Measurements from ENCODE around the gene SLC35E4. TPM values are rescaled to one million over a fixed set of nuclear protein-coding genes. Genes with fewer than 3 reads are reported as not detected.

Gene SLC35E4
- total and polyA plus RNA-seq, 3 donors from 2014 or later, result 11.6 to 35.9 (median 11.6) TPM

GRCh38 chr22:30640361-30640760, 4.8 kb downstream of the SLC35E4 start:
- Histone ChIP-seq H3K9me3 (no peaks in the 10 kb centered on the region), H3K36me3 (ENCODE audit: low read depth, missing control alignments) (no peaks in the 10 kb centered on the region), H3K4me1 (peaks cover 13% of the 10 kb centered on the region), H3K4me3 (no peak overlapping the region), H3K27ac (no peak overlapping the region), H3K27me3 (no peaks in the 10 kb centered on the region)
- no peak for DNase-seq
- TF ChIP-seq CTCF (IDR thresholded peaks at IDR 0.05), result no peak
- TF ChIP-seq POLR2A (IDR thresholded peaks at IDR 0.05), result no peak
- intact Hi-C loops (cut with DNase I; ENCODE audit: low total_unique reads), result no loop called here
- WGBS, 2 donors, result 80 to 99% methylated on average over 4 of the region's 4 CpGs

DNA sequence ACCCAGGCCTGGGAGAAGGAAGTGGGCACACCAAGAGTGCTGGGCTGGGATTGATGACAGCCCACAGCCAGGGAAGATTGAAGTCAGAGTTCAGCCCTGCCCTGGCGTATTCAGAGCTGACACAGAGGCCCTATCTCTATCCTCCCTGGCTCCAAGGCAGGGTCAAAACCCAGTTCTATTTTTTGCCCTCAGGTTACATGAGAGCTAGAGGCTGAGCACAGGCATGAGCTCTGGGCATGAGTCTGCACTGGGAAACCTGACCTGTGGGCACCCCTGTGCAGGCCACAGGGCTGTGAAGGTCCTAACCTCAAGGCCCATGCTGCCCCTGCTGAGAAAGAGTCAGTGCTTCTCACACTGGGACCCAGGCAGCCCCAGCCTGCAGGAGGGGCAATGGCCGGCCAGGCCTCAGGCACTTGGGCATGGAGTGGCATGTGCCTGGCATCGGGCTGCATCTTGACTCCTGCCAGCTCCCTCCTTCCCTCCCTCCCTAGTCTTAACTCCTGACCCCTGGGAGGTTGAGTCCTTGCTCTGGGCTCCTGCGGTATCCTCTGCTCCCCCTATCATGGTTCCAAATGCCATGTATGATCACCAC, 5.4 kb downstream of the SLC35E4 start:
- no peaks in the 10 kb centered on the region for H3K36me3 ChIP-seq (ENCODE audit: low read depth, missing control alignments)
- DNase-seq, result no peak
- H3K9me3 ChIP-seq, result no peaks in the 10 kb centered on the region
- TF ChIP-seq POLR2A (IDR thresholded peaks at IDR 0.05), result no peak
- TF ChIP-seq CTCF (IDR thresholded peaks at IDR 0.05), result no peak
- intact Hi-C loops (cut with DNase I; ENCODE audit: low total_unique reads), result no loop called here
- no peak overlapping the region for H3K4me3 ChIP-seq
- no peaks in the 10 kb centered on the region for H3K27me3 ChIP-seq
- 95 to 97% methylated on average over 2 to 4 of the region's 4 CpGs for WGBS, 2 donors
- no peak overlapping the region for H3K27ac ChIP-seq
- peaks cover 13% of the 10 kb centered on the region for H3K4me1 ChIP-seq

DNA sequence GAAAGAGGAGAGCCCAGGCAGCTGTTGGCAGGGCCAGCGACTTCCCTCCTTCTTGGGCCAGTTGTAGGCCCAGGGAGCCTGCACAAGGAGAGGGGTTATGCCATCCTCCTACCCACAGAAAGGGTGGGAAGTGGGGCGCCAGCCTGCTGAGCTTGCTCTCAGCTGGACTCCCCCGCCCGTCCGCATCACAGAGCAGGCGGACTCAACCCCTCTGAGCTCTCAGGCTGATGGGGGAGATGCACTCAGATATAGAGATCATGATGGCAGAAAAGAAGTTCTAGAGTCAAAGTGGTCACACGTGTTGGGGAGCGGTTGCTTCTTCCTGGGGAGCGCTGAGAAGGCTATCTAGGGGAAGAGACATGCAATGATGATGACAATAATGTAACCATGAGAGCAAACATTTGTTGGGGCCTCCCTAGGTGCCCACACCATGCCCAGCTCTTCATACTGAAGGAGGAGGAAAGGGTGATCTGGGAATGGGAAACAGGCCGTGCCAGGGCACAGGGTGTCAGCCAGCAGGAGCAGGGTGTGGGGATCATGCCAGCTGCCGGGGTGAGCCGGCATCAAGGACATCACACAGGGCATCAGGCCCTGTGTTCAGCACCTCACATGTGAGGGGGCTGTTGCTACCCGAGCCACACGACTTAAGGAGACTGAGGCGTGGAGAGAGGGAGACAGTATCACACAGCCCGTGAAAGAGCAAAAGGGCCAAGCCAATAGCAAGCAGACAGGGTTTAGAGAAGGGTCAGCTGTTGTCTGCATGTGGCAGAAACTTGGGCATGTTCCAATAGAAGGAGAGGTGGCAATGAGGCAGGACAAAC, 7.7 kb downstream of the SLC35E4 start:
- no peak for TF ChIP-seq CTCF (IDR thresholded peaks at IDR 0.05)
- TF ChIP-seq POLR2A (IDR thresholded peaks at IDR 0.05), result no peak
- no peak for DNase-seq
- 85 to 87% methylated on average over 16 of the region's 16 CpGs for WGBS, 2 donors
- Histone ChIP-seq H3K4me1 (no peaks in the 10 kb centered on the region), H3K9me3 (no peaks in the 10 kb centered on the region), H3K4me3 (no peak overlapping the region), H3K27ac (no peak overlapping the region), H3K36me3 (ENCODE audit: low read depth, missing control alignments) (no peaks in the 10 kb centered on the region), H3K27me3 (no peaks in the 10 kb centered on the region)
- intact Hi-C loops (cut with DNase I; ENCODE audit: low total_unique reads), result no loop called here

DNA sequence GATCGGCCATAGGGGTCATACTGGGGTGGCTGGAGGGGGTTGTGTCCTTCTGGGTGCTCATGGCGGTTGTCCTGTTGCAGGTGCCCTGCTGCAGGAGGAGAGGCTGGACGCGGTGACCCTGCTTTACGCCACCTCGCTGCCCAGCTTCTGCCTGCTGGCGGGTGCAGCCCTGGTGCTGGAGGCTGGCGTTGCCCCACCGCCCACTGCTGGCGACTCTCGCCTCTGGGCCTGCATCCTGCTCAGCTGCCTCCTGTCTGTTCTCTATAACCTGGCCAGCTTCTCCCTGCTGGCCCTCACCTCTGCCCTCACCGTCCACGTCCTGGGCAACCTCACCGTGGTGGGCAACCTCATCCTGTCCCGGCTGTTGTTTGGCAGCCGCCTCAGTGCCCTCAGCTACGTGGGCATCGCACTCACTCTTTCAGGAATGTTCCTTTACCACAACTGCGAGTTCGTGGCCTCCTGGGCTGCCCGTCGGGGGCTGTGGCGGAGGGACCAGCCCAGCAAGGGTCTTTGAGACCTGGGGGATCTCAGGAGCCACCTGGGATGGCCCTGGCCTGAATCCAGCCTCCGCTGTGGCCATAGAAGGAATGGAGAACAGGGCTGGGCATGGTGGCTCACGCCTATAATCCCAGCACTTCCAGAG, 11.1 kb downstream of the SLC35E4 start:
- Histone ChIP-seq H3K27ac (no peak overlapping the region), H3K36me3 (ENCODE audit: low read depth, missing control alignments) (no peaks in the 10 kb centered on the region), H3K27me3 (no peaks in the 10 kb centered on the region), H3K9me3 (no peaks in the 10 kb centered on the region), H3K4me1 (no peaks in the 10 kb centered on the region), H3K4me3 (no peak overlapping the region)
- WGBS, 2 donors, result 95 to 96% methylated on average over 18 to 25 of the region's 25 CpGs
- DNase-seq, result no peak
- intact Hi-C loops (cut with DNase I; ENCODE audit: low total_unique reads), result no loop called here
- no peak for TF ChIP-seq POLR2A (IDR thresholded peaks at IDR 0.05)
- TF ChIP-seq CTCF (IDR thresholded peaks at IDR 0.05), result no peak
